Amniotic stem cell (primary cell): ENCODE results near the gene FOSB.

ENCODE experiments used
- DNase-seq: peaks from one replicate; lab custom pipeline; 2025; lab: John Stamatoyannopoulos, UW

Gene FOSB

GRCh38 chr19:45468803-45469131, 971 bp downstream of the FOSB start:
- DNase-seq: no peak

GRCh38 chr19:45469132-45469944, 1.5 kb downstream of the FOSB start:
- peak; percentile 59 for DNase-seq

- DNase-seq: no peak
Observed at GRCh38 chr19:45469945-45470761, 2.4 kb downstream of the FOSB start.

- no peak for DNase-seq
Observed at GRCh38 chr19:45470762-45471081, 2.9 kb downstream of the FOSB start.

- no peak for DNase-seq
Observed at GRCh38 chr19:45471111-45471930, 3.5 kb downstream of the FOSB start.

- DNase-seq: no peak
Observed at GRCh38 chr19:45471931-45472562, 4.3 kb downstream of the FOSB start.

GRCh38 chr19:45472563-45473366, 5.0 kb downstream of the FOSB start:
- DNase-seq: no peak

GRCh38 chr19:45473367-45473681, 5.5 kb downstream of the FOSB start:
- DNase-seq: no peak

GRCh38 chr19:45473682-45474605, 6.1 kb downstream of the FOSB start:
- DNase-seq: no peak

GRCh38 chr19:45474606-45475521, 7.1 kb downstream of the FOSB start:
- DNase-seq: no peak

GRCh38 chr19:45475537-45476291, 7.9 kb downstream of the FOSB start:
- no peak for DNase-seq

- no peak for DNase-seq
Observed at GRCh38 chr19:45476304-45476703, 8.5 kb downstream of the FOSB start.

- no peak for DNase-seq
Observed at GRCh38 chr19:45477186-45477585, 9.4 kb downstream of the FOSB start.

GRCh38 chr19:45477713-45478453, 10.1 kb downstream of the FOSB start:
- peak; percentile 79 for DNase-seq

GRCh38 chr19:45478454-45479238, 10.8 kb downstream of the FOSB start:
- DNase-seq: peak; percentile 72

- no peak for DNase-seq
Observed at GRCh38 chr19:45483033-45483432, 15.2 kb downstream of the FOSB start.
